ENCODE results near the gene TTL.

GRCh38 chr2:112530728-112531127 lies 48.8 kb downstream of the TTL start:
- TF ChIP-seq EP300 (conservative IDR thresholded peaks at IDR 0.05; ENCODE audit: poor library complexity, severe bottlenecking) (no peak), TAF1 (IDR thresholded peaks at IDR 0.05; ENCODE audit: low read depth) (no peak), CTCF (IDR thresholded peaks at IDR 0.05; ENCODE audit: poor library complexity, severe bottlenecking) (no peak), EZH2 (IDR thresholded peaks at IDR 0.05; ENCODE audit: borderline replicate concordance, insufficient read depth, low read length, poor library complexity, severe bottlenecking) (no peak), POLR2AphosphoS5 (IDR thresholded peaks at IDR 0.05) (no peak), MXI1 (conservative IDR thresholded peaks at IDR 0.05; ENCODE audit: poor library complexity, severe bottlenecking) (no peak), REST (IDR thresholded peaks at IDR 0.05; ENCODE audit: borderline replicate concordance) (no peak), SMC3 (conservative IDR thresholded peaks at IDR 0.05; ENCODE audit: poor library complexity) (no peak), RAD21 (conservative IDR thresholded peaks at IDR 0.05) (no peak)

All from neural cell (in vitro differentiated cells).